A549 treated with DMSO at 1 μM for 4 hours (cell line): ENCODE results near the gene FGF10. TPM values are rescaled to one million over a fixed set of nuclear protein-coding genes. Genes with fewer than 3 reads are reported as not detected.

Source experiments
- total RNA-seq: library from RNA; stranded (reverse); fragments of 200-300 nt; extraction: Qiagen RNA extraction; gene quantifications from 5 replicates; pipeline ENCODE4 v1.2.3, GENCODE V29; 2022; ENCODE audit warnings: low read depth

Gene FGF10
- not detected in 5 replicates for total RNA-seq

GRCh38 chr5:44389090-44389822 lies at the start of gene FGF10:
Gene FGF10, minus strand, starts transcription at chr5:44389420. Its CDS starts 738 bp downstream, at chr5:44388682.

